ENCODE results near the gene PRR33.
"Not testable (repeated sequence)": the region's sequence is repeated elsewhere in the genome, so short reads cannot be mapped to it uniquely, and the experiment has no call there.

Gene PRR33

GRCh38 chr11:1888811-1889210, 2.9 kb downstream of the PRR33 start:
- no peak overlapping the region for H3K4me3 ChIP-seq (ENCODE audit: low read depth, low read length)
- H3K36me3 ChIP-seq = no peaks in the 10 kb centered on the region
- H3K9me3 ChIP-seq (ENCODE audit: severe bottlenecking) = no peaks in the 10 kb centered on the region
- H3K27me3 ChIP-seq (ENCODE audit: insufficient read depth, low read depth, severe bottlenecking) = peaks cover 82% of the 10 kb centered on the region
- no peak for DNase-seq
- H3K27ac ChIP-seq = no peak overlapping the region
- TF ChIP-seq, protein P1, sequence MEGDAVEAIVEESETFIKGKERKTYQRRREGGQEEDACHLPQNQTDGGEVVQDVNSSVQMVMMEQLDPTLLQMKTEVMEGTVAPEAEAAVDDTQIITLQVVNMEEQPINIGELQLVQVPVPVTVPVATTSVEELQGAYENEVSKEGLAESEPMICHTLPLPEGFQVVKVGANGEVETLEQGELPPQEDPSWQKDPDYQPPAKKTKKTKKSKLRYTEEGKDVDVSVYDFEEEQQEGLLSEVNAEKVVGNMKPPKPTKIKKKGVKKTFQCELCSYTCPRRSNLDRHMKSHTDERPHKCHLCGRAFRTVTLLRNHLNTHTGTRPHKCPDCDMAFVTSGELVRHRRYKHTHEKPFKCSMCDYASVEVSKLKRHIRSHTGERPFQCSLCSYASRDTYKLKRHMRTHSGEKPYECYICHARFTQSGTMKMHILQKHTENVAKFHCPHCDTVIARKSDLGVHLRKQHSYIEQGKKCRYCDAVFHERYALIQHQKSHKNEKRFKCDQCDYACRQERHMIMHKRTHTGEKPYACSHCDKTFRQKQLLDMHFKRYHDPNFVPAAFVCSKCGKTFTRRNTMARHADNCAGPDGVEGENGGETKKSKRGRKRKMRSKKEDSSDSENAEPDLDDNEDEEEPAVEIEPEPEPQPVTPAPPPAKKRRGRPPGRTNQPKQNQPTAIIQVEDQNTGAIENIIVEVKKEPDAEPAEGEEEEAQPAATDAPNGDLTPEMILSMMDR (IDR thresholded peaks at IDR 0.05; ENCODE audit: low read depth, low read length) = no peak

- TF ChIP-seq, protein P1 (IDR thresholded peaks at IDR 0.05; ENCODE audit: low read depth, low read length) = no peak
- peaks cover 85% of the 10 kb centered on the region for H3K27me3 ChIP-seq (ENCODE audit: insufficient read depth, low read depth, severe bottlenecking)
- H3K9me3 ChIP-seq (ENCODE audit: severe bottlenecking) = no peaks in the 10 kb centered on the region
- H3K4me3 ChIP-seq (ENCODE audit: low read depth, low read length) = no peak overlapping the region
- no peaks in the 10 kb centered on the region for H3K36me3 ChIP-seq
- no peak overlapping the region for H3K27ac ChIP-seq
- no peak for DNase-seq
Measured at GRCh38 chr11:1888347-1888753, 3.3 kb downstream of the PRR33 start.

DNA sequence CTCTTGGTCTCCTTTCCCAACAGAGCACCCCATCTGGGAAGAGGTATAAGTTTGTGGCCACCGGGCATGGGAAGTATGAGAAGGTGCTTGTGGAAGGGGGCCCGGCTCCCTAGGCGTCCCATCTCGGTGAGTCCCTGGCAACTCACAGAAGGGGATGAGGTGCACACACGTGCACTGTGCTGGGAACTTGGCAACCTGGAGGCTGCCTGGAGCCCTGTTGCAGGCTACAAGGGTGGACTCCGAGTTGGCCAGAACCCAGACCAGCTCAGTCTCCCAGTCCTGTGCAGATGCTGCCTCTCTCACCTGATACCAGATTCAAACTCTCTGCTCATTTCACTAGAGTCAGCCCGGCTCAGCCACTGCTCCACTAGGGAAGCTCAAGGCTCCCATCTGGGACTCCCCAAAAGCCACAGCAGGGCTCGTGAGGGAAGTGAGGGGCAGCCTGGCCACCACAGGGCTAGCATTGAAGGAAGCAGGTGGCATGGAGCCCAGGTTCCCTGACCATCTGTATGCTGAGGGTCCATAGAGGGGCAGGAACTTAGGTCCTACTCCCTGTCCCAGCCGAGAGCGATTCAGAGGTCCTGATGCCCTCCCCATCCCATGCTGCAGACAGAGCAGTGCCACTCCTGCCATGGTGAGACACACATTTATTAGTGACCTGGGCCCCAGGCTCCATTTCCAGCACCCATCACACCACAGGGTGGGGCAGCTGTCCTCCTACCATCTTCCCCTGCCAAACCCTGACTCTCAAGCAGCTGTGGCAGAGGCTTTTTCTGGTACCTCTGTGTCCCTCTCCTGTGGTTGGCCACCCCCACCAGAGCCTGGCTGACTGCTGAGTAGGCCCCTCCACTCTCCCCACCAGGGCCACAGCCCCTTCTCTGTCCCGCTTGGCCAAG, 4.0 kb downstream of the PRR33 start:
- TF ChIP-seq, protein P1 (IDR thresholded peaks at IDR 0.05; ENCODE audit: low read depth, low read length) = no peak
- Histone ChIP-seq H3K27me3 (ENCODE audit: insufficient read depth, low read depth, severe bottlenecking) (peaks cover 92% of the 10 kb centered on the region), H3K9me3 (ENCODE audit: severe bottlenecking) (no peaks in the 10 kb centered on the region), H3K27ac (no peak overlapping the region), H3K36me3 (no peaks in the 10 kb centered on the region), H3K4me3 (ENCODE audit: low read depth, low read length) (no peak overlapping the region)
- DNase-seq = no peak

- not testable (repeated sequence) for H3K27ac ChIP-seq; H3K9me3 ChIP-seq (ENCODE audit: severe bottlenecking); H3K4me3 ChIP-seq (ENCODE audit: low read depth, low read length); H3K36me3 ChIP-seq; DNase-seq
- peaks cover 93% of the 10 kb centered on the region for H3K27me3 ChIP-seq (ENCODE audit: insufficient read depth, low read depth, severe bottlenecking)
Measured at GRCh38 chr11:1886551-1886950, 5.1 kb downstream of the PRR33 start.

- DNase-seq = no peak
- Histone ChIP-seq H3K36me3 (no peaks in the 10 kb centered on the region), H3K27me3 (ENCODE audit: insufficient read depth, low read depth, severe bottlenecking) (peaks cover 89% of the 10 kb centered on the region), H3K4me3 (ENCODE audit: low read depth, low read length) (no peak overlapping the region), H3K27ac (no peak overlapping the region), H3K9me3 (ENCODE audit: severe bottlenecking) (no peaks in the 10 kb centered on the region)
- TF ChIP-seq, protein P1 (IDR thresholded peaks at IDR 0.05; ENCODE audit: low read depth, low read length) = no peak
Measured at GRCh38 chr11:1884303-1884700, 7.4 kb downstream of the PRR33 start.

DNA sequence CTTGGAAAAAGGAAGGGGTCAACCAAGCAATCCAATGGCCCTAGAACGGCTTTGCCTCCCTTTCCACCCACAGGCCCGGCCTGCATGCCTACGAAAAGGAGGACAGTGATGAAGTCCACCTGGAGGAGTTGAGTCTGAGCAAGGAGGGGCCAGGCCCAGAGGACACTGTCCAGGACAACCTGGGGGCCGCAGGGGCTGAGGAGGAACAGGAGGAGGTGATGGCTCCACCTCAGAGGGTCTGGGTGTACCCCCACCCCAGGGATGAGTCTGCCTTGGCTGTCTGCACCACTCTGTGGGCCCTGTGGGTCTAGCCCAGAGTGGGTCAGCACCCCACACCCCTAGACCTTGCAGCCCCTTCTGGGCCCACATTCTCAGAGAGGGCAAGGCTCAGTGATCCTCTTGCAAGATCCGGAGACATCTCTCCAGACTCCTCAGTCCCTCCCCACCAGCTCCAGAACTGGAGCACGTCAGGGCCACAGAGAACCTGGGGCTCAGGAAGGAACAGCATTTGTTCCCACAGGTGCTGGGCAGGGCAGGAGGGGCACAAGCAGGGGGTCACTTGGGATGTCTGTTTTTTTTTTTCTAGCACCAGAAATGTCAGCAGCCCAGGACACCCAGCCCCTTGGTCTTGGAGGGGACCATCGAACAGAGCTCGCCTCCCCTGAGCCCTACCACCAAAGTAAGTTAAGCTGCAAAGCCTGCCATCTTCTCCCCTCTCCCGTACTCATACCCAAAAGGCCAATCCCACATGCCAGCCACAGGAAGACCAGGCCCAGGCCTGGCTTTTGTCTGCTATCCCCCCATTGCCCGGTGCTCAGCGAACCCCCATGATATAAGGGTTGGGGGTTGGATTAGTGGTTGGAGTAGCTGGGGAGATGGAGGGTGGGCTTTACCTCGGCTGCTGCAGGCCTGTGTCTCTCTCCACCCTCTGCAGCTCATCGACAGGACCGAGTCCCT, 8.1 kb downstream of the PRR33 start:
- no peaks in the 10 kb centered on the region for H3K36me3 ChIP-seq
- H3K4me3 ChIP-seq (ENCODE audit: low read depth, low read length) = no peak overlapping the region
- DNase-seq = no peak
- TF ChIP-seq, protein P1 (IDR thresholded peaks at IDR 0.05; ENCODE audit: low read depth, low read length) = no peak
- H3K9me3 ChIP-seq (ENCODE audit: severe bottlenecking) = no peaks in the 10 kb centered on the region
- H3K27me3 ChIP-seq (ENCODE audit: insufficient read depth, low read depth, severe bottlenecking) = peaks cover 89% of the 10 kb centered on the region
- no peak overlapping the region for H3K27ac ChIP-seq

Data from WERI-Rb-1 (cell line).